ENCODE results near the gene PRDM12.

Gene PRDM12

DNA sequence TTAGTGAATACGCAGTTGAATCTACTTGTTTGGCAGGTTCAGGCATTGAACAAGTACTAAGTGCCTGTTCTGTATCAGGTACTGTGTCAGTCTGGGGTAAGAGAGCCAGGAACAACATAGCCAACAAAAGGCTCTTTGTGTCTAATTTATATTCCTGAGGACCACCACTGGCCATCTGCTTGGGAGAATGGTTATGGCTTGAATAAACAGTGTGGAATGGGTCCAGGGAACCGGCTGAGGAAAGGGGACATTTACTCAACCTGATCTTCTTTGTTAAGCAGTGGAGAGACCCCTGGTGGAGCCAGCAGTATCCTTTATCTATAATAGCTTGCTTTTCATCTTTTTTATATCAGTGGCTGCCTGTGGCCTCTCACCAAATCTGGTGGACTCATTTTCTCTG lies 67.7 kb downstream of the PRDM12 start (continued):
- TF ChIP-seq TSHZ2 (CRISPR knock-in tag; IDR thresholded peaks at IDR 0.05): no peak

Measured in SK-N-SH treated with all-trans-retinoic acid at 6 μM for 48 hours (cell line).